Neuronal stem cell (in vitro differentiated cells): ENCODE measurements around the gene SESTD1.
A peak's percentile ranks its signal among the peaks of the same experiment; 100 is the strongest.

Experiments used
- DNase-seq: peaks from one replicate; pipeline ENCODE4 v3.0.0-alpha.2; 2013; ENCODE audit warnings: low spot score
- H2AFZ ChIP-seq: one replicate; pipeline ENCODE4 v1.6.1; 2013; ENCODE audit warnings: mild to moderate bottlenecking, low read length, inconsistent platforms
- H2AK5ac ChIP-seq: 2 replicates; pipeline ENCODE4 v1.6.1; 2013; ENCODE audit warnings: low read depth, mild to moderate bottlenecking, inconsistent platforms, low read length, moderate library complexity, mixed read lengths
- H2BK120ac ChIP-seq: 2 replicates; pipeline ENCODE4 v1.6.1; 2013; ENCODE audit warnings: low read depth, mild to moderate bottlenecking, inconsistent platforms, low read length, moderate library complexity, mixed read lengths
- H2BK12ac ChIP-seq: one replicate; pipeline ENCODE4 v1.6.1; 2013; ENCODE audit warnings: low read length, inconsistent platforms
- H2BK15ac ChIP-seq: 2 replicates; pipeline ENCODE4 v1.6.1; 2013; ENCODE audit warnings: mild to moderate bottlenecking, low read length, inconsistent platforms, mixed read lengths
- H2BK5ac ChIP-seq: one replicate; pipeline ENCODE4 v1.6.1; 2013; ENCODE audit warnings: inconsistent platforms, mild to moderate bottlenecking, low read length, moderate library complexity
- H3K14ac ChIP-seq: one replicate; pipeline ENCODE4 v1.6.1; 2013; ENCODE audit warnings: low read length, inconsistent platforms
- H3K18ac ChIP-seq: 2 replicates; pipeline ENCODE4 v1.6.1; 2013; ENCODE audit warnings: low read length, inconsistent platforms
- H3K23ac ChIP-seq: 2 replicates; pipeline ENCODE4 v1.6.1; 2013; ENCODE audit warnings: low read depth, mild to moderate bottlenecking, mixed read lengths, low read length, inconsistent platforms; ENCODE audit not compliant: poor library complexity
- H3K27ac ChIP-seq: replicated peaks from 3 replicates; pipeline ENCODE4 v1.5.1; 2013; ENCODE audit warnings: low read length, inconsistent platforms
- H3K27me3 ChIP-seq, 3 experiments: 2 replicates each; pipeline ENCODE4 v1.6.1; 2013; ENCODE audit warnings: low read length in 3 of 3, mild to moderate bottlenecking in 2 of 3, inconsistent platforms in 1 of 3, low read depth in 1 of 3, mixed read lengths in 1 of 3, moderate library complexity in 1 of 3; ENCODE audit not compliant: control insufficient read depth in 3 of 3, insufficient read depth in 3 of 3
- H3K36me3 ChIP-seq, 2 donors: replicated peaks in 1 of 2; 2 replicates each; pipeline ENCODE4 v1.6.1; 2013; ENCODE audit warnings: low read length in 2 of 2; ENCODE audit not compliant: control insufficient read depth in 2 of 2, insufficient read depth in 2 of 2
- H3K4ac ChIP-seq: 2 replicates; pipeline ENCODE4 v1.6.1; 2013; ENCODE audit warnings: inconsistent platforms, mild to moderate bottlenecking, low read length, moderate library complexity
- H3K4me1 ChIP-seq, 2 donors: 1 replicate in 1 of 2; 2 replicates in 1 of 2; pipeline ENCODE4 v1.6.1; 2013; ENCODE audit warnings: low read length in 2 of 2, low read depth in 1 of 2; ENCODE audit not compliant: control insufficient read depth in 2 of 2, insufficient read depth in 1 of 2
- H3K4me2 ChIP-seq: one replicate; pipeline ENCODE4 v1.6.1; 2013; ENCODE audit warnings: mild to moderate bottlenecking, low read length, inconsistent platforms; ENCODE audit not compliant: insufficient read depth, poor library complexity, severe bottlenecking
- H3K4me3 ChIP-seq, 2 donors: 2 replicates each; pipeline ENCODE4 v1.5.1; 2013; ENCODE audit warnings: low read length in 2 of 2, mild to moderate bottlenecking in 2 of 2, inconsistent platforms in 1 of 2, moderate library complexity in 1 of 2
- H3K79me1 ChIP-seq: one replicate; pipeline ENCODE4 v1.6.1; 2013; ENCODE audit warnings: low read depth, mild to moderate bottlenecking, inconsistent platforms, low read length, moderate library complexity
- H3K9ac ChIP-seq: one replicate; pipeline ENCODE4 v1.6.1; 2013; ENCODE audit warnings: mild to moderate bottlenecking, low read depth, low read length, inconsistent platforms; ENCODE audit not compliant: poor library complexity
- H3K9me3 ChIP-seq, 2 donors: replicated peaks in 1 of 2; 2 replicates each; pipeline versions ENCODE3 to v1.6.1; 2013; ENCODE audit warnings: low read length in 2 of 2, mild to moderate bottlenecking in 2 of 2, inconsistent platforms in 1 of 2, low read depth in 1 of 2, mixed read lengths in 1 of 2, moderate library complexity in 1 of 2; ENCODE audit not compliant: control insufficient read depth in 2 of 2, insufficient read depth in 1 of 2
- H4K8ac ChIP-seq: one replicate; pipeline ENCODE4 v1.6.1; 2013; ENCODE audit warnings: low read depth, mild to moderate bottlenecking, inconsistent platforms, low read length, moderate library complexity
- H4K91ac ChIP-seq: one replicate; pipeline ENCODE4 v1.6.1; 2013; ENCODE audit warnings: low read length, low read depth, mild to moderate bottlenecking, inconsistent platforms; ENCODE audit not compliant: poor library complexity
- WGBS, 2 donors: extraction: QIAGEN DNeasy Blood & Tissue Kit; methylation state at CpG; one replicate each; pipeline ENCODE4 v1.1.7; 2013; ENCODE audit warnings: missing lambda C conversion rate in 2 of 2, mixed read lengths in 1 of 2; ENCODE audit not compliant: insufficient read length in 2 of 2, insufficient replicate concordance in 1 of 2; ENCODE audit errors: extremely low coverage in 2 of 2; 5-methylcytosine and 5-hydroxymethylcytosine counted together

SESTD1 gene

GRCh38 chr2:179272406-179273192, 8.0 kb upstream of the SESTD1 start:
- WGBS, 2 donors = no CpG with 5 or more reads among the region's 5 CpGs
- Histone ChIP-seq H4K91ac (no peak overlapping the region), H4K8ac (no peak overlapping the region), H3K4me2 (no peak overlapping the region), H3K18ac (no peak overlapping the region), H3K4me1 (peaks cover 5 to 20% of the 10 kb centered on the region in 2 donors), H3K14ac (no peak overlapping the region), H3K36me3 (no peaks in the 10 kb centered on the region), H3K4ac (no peak overlapping the region), H3K9me3 (no peaks in the 10 kb centered on the region), H3K4me3 (no peak overlapping the region), H2BK120ac (no peak overlapping the region), H2BK15ac (no peak overlapping the region), H2AK5ac (no peak overlapping the region), H3K9ac (no peak overlapping the region), H2AFZ (peak overlapping the region; percentile 64), H2BK12ac (no peak overlapping the region), H3K79me1 (no peaks in the 10 kb centered on the region), H3K27me3 (no peaks in the 10 kb centered on the region), H3K23ac (no peak overlapping the region), H2BK5ac (no peak overlapping the region), H3K27ac (no peak overlapping the region)
- no peak for DNase-seq

GRCh38 chr2:179270689-179271088, 6.1 kb upstream of the SESTD1 start:
- no peak overlapping the region for H3K4me3 ChIP-seq
- H4K8ac ChIP-seq = no peak overlapping the region
- peaks cover 6 to 15% of the 10 kb centered on the region in 2 donors for H3K4me1 ChIP-seq

GRCh38 chr2:179268277-179268925, 3.8 kb upstream of the SESTD1 start:
- Histone ChIP-seq H3K18ac (no peak overlapping the region), H3K23ac (no peak overlapping the region), H2AK5ac (no peak overlapping the region), H3K4me3 (no peak overlapping the region), H3K14ac (no peak overlapping the region), H3K27ac (no peak overlapping the region), H3K9ac (no peak overlapping the region), H2BK120ac (no peak overlapping the region), H3K4me1 (peaks cover 7 to 8% of the 10 kb centered on the region in 2 donors), H3K9me3 (no peaks in the 10 kb centered on the region), H2BK15ac (no peak overlapping the region), H2BK12ac (no peak overlapping the region), H3K4me2 (no peak overlapping the region), H3K79me1 (no peaks in the 10 kb centered on the region), H4K91ac (no peak overlapping the region), H3K4ac (no peak overlapping the region), H2AFZ (no peak overlapping the region), H3K27me3 (no peaks in the 10 kb centered on the region), H3K36me3 (no peaks in the 10 kb centered on the region), H4K8ac (no peak overlapping the region), H2BK5ac (no peak overlapping the region)
- WGBS, 2 donors = no CpG with 5 or more reads among the region's 1 CpG
- DNase-seq = no peak

More at GRCh38 chr2:179270689-179271088, 6.1 kb upstream of the SESTD1 start:
- no peaks in the 10 kb centered on the region for H3K27me3 ChIP-seq
- H3K36me3 ChIP-seq = no peaks in the 10 kb centered on the region
- no peak overlapping the region for H3K14ac ChIP-seq
- H3K4me2 ChIP-seq = no peak overlapping the region
- no peak for DNase-seq
- no peak overlapping the region for H2BK120ac ChIP-seq
- no CpG with 5 or more reads among the region's 2 CpGs for WGBS, 2 donors
- H2AFZ ChIP-seq = no peak overlapping the region
- H2AK5ac ChIP-seq = no peak overlapping the region
- H3K27ac ChIP-seq = no peak overlapping the region
- no peaks in the 10 kb centered on the region for H3K79me1 ChIP-seq
- no peak overlapping the region for H2BK15ac ChIP-seq
- H3K18ac ChIP-seq = peak overlapping the region; percentile 27
- H3K4ac ChIP-seq = no peak overlapping the region
- H3K9me3 ChIP-seq = no peaks in the 10 kb centered on the region
- H4K91ac ChIP-seq = no peak overlapping the region
- no peak overlapping the region for H2BK5ac ChIP-seq
- H2BK12ac ChIP-seq = no peak overlapping the region
- H3K9ac ChIP-seq = no peak overlapping the region
- no peak overlapping the region for H3K23ac ChIP-seq

GRCh38 chr2:179266271-179266670, 1.6 kb upstream of the SESTD1 start:
- no peak overlapping the region for H4K91ac ChIP-seq
- no peak overlapping the region for H2BK15ac ChIP-seq
- H3K79me1 ChIP-seq = no peaks in the 10 kb centered on the region
- H3K27me3 ChIP-seq = no peaks in the 10 kb centered on the region
- H3K4ac ChIP-seq = no peak overlapping the region
- no peak overlapping the region for H3K18ac ChIP-seq
- no peak overlapping the region for H3K14ac ChIP-seq
- peaks cover 0 to 5% of the 10 kb centered on the region in 2 donors for H3K9me3 ChIP-seq
- no peak overlapping the region for H3K27ac ChIP-seq
- H2AFZ ChIP-seq = no peak overlapping the region
- no peak for DNase-seq
- H3K4me3 ChIP-seq = no peak overlapping the region
- no peak overlapping the region for H4K8ac ChIP-seq
- H3K4me2 ChIP-seq = no peak overlapping the region
- no CpG with 5 or more reads among the region's 4 CpGs for WGBS, 2 donors
- no peak overlapping the region for H3K9ac ChIP-seq
- no peak overlapping the region for H2BK120ac ChIP-seq
- H3K36me3 ChIP-seq = peaks cover 0 to 3% of the 10 kb centered on the region in 2 donors
- no peak overlapping the region for H2AK5ac ChIP-seq
- no peak overlapping the region for H2BK5ac ChIP-seq
- peaks cover 6 to 8% of the 10 kb centered on the region in 2 donors for H3K4me1 ChIP-seq
- no peak overlapping the region for H3K23ac ChIP-seq
- H2BK12ac ChIP-seq = no peak overlapping the region
